HepG2 (cell line): ENCODE measurements around the gene KCNIP4. TPM values are rescaled to one million over a fixed set of nuclear protein-coding genes. Genes with fewer than 3 reads are reported as not detected.

ENCODE experiments used
- ATAC-seq: fragments of 200-7000 bp; cut with Tn5 transposase; 3 replicates; pipeline ENCODE4 v1.9.1; 2020; ENCODE audit warnings: mild to moderate bottlenecking, moderate library complexity
- BruUV-seq: library from RNA; stranded (reverse); fragments of 400-500 nt; replicated peaks from 2 replicates; lab custom pipeline; 2021; lab: Mats Ljungman, UMichigan
- CTCF ChIA-PET: fragments of 300-600 bp; formaldehyde crosslinking; extraction: SDS; loops from one replicate; lab custom pipeline; 2021; ENCODE audit warnings: low total read pairs, inconsistent platforms, low intra/inter-chr PET ratio; lab: Yijun Ruan, JAX
- POLR2A ChIA-PET: fragments of 350-600 bp; sonication (Branson Sonifier 250); formaldehyde crosslinking; loops from one replicate; lab custom pipeline; 2020; ENCODE audit warnings: antibody characterized with exemption, inconsistent platforms; lab: Yijun Ruan, JAX
- DNase-seq: peaks from one replicate; pipeline ENCODE4 v3.0.0-alpha.2; 2015; ENCODE audit warnings: low spot score
- FAIRE-seq: peaks from 3 replicates; lab custom pipeline; 2011; peaks lifted over from hg19 to GRCh38; lab: Jason Lieb, UNC
- H2AFZ ChIP-seq: one replicate; pipeline ENCODE4 v1.6.1; 2011; ENCODE audit warnings: low read length, inconsistent platforms
- H3K27ac ChIP-seq: fragments of 300-600 bp; 3 replicates; pipeline ENCODE4 v1.8.0; 2011; ENCODE audit warnings: mixed run types, mild to moderate bottlenecking, mixed read lengths, low read length, inconsistent platforms; ENCODE audit not compliant: insufficient read depth; ENCODE audit errors: extremely low read length
- H3K27me3 ChIP-seq, 2 experiments: fragments of 200-600 bp in 1 of 2; 2 replicates in 1 of 2; 3 replicates in 1 of 2; pipeline versions ENCODE4 v1.6.0 to v1.8.0; 2011; ENCODE audit warnings: low read length in 2 of 2, mild to moderate bottlenecking in 2 of 2, moderate library complexity in 2 of 2, inconsistent platforms in 1 of 2; ENCODE audit not compliant: insufficient read depth in 2 of 2, control insufficient read depth in 1 of 2
- H3K36me3 ChIP-seq, 2 experiments: fragments of 200-600 bp in 1 of 2; replicated peaks in 1 of 2; 2 replicates in 1 of 2; 3 replicates in 1 of 2; pipeline versions ENCODE4 v1.5.1 to v1.8.0; 2011; ENCODE audit warnings: low read length in 2 of 2, inconsistent platforms in 1 of 2; ENCODE audit not compliant: insufficient read depth in 2 of 2, control insufficient read depth in 1 of 2
- H3K4me1 ChIP-seq: 2 replicates; pipeline ENCODE4 v1.5.1; 2012; ENCODE audit warnings: low read length, inconsistent platforms; ENCODE audit not compliant: insufficient read depth
- H3K4me2 ChIP-seq: 2 replicates; pipeline ENCODE4 v1.6.0; 2011; ENCODE audit warnings: low read depth, low read length, inconsistent platforms
- H3K4me3 ChIP-seq, 3 experiments: fragments of 200-600 bp in 1 of 3; sonication (generic), shearing (Covaris generic) in 1 of 3; replicated peaks in 1 of 3; 2 replicates each; pipeline ENCODE4 v1.5.1; 2011 to 2016; ENCODE audit warnings: low read length in 3 of 3, inconsistent platforms in 2 of 3, low read depth in 2 of 3, mild to moderate bottlenecking in 2 of 3, control low read depth in 1 of 3, mixed read lengths in 1 of 3; ENCODE audit not compliant: insufficient read depth in 1 of 3
- H3K79me2 ChIP-seq: one replicate; pipeline ENCODE4 v1.6.1; 2011; ENCODE audit warnings: low read length, inconsistent platforms; ENCODE audit not compliant: insufficient read depth
- H3K9ac ChIP-seq: 2 replicates; pipeline ENCODE4 v1.6.0; 2011; ENCODE audit warnings: mild to moderate bottlenecking, low read depth, low read length, inconsistent platforms; ENCODE audit not compliant: insufficient read depth
- H3K9me3 ChIP-seq: 2 replicates; pipeline ENCODE4 v1.5.1; 2012; ENCODE audit warnings: mild to moderate bottlenecking, low read length
- H4K20me1 ChIP-seq: 2 replicates; pipeline ENCODE4 v1.6.0; 2011; ENCODE audit warnings: inconsistent platforms, mild to moderate bottlenecking, low read length, moderate library complexity; ENCODE audit not compliant: insufficient read depth
- AGO2 ChIP-seq: fragments of 200-400 bp; formaldehyde crosslinking; optimal IDR thresholded peaks from 2 replicates; pipeline ENCODE3; 2017; ENCODE audit warnings: mild to moderate bottlenecking, low read depth, low read length, moderate library complexity
- ATF5 ChIP-seq: sonication (generic); formaldehyde crosslinking; IDR thresholded peaks from 2 replicates; pipeline ENCODE4 v1.4.0; 2020; ENCODE audit warnings: mild to moderate bottlenecking, low read depth, missing genetic modification reagents
- ATM ChIP-seq: fragments of 450-650 bp; IDR thresholded peaks from 2 replicates; pipeline ENCODE4 v1.7.1; 2017; ENCODE audit warnings: mild to moderate bottlenecking, borderline replicate concordance
- BRCA1 ChIP-seq: sonication (generic); formaldehyde crosslinking; IDR thresholded peaks from 2 replicates; pipeline ENCODE4 v1.4.0; 2020; ENCODE audit warnings: missing genetic modification reagents
- CSRNP2 ChIP-seq: sonication (generic); formaldehyde crosslinking; conservative IDR thresholded peaks from 2 replicates; pipeline ENCODE4 v1.8.0; 2022; ENCODE audit warnings: low read depth, missing genetic modification reagents
- HOXA9 ChIP-seq: sonication (generic); formaldehyde crosslinking; IDR thresholded peaks from 2 replicates; pipeline ENCODE4 v1.8.1; 2022; ENCODE audit warnings: missing genetic modification reagents, mild to moderate bottlenecking, moderate library complexity, borderline replicate concordance
- NFIC ChIP-seq: IDR thresholded peaks from 2 replicates; pipeline ENCODE4 v1.6.1; 2012; ENCODE audit warnings: mild to moderate bottlenecking, low read length, inconsistent platforms
- NFKBIZ ChIP-seq: IDR thresholded peaks from 2 replicates; pipeline ENCODE4 v1.6.1; 2018; ENCODE audit warnings: missing genetic modification reagents, missing compliant biosample characterization
- POLR2G ChIP-seq: fragments of 200-400 bp; formaldehyde crosslinking; IDR thresholded peaks from 2 replicates; pipeline ENCODE4 v1.6.1; 2018; ENCODE audit warnings: mild to moderate bottlenecking, low read depth, low read length, moderate library complexity
- SIN3A ChIP-seq: IDR thresholded peaks from 2 replicates; pipeline ENCODE4 v1.6.1; 2011; ENCODE audit warnings: low read depth, mild to moderate bottlenecking, control low read depth, low read length, borderline replicate concordance
- SKIL ChIP-seq: sonication (generic); formaldehyde crosslinking; IDR thresholded peaks from 2 replicates; pipeline ENCODE4 v1.8.0; 2022; ENCODE audit warnings: missing genetic modification reagents, mild to moderate bottlenecking, moderate library complexity, borderline replicate concordance
- ZFP1 ChIP-seq: IDR thresholded peaks from 2 replicates; pipeline ENCODE4 v1.6.1; 2016
- ZNF24 ChIP-seq: fragments of 450-650 bp; IDR thresholded peaks from 2 replicates; pipeline ENCODE4 v1.6.1; 2017; ENCODE audit warnings: antibody characterized with exemption, mild to moderate bottlenecking
- ZNF720 ChIP-seq: sonication (generic); formaldehyde crosslinking; IDR thresholded peaks from 2 replicates; pipeline ENCODE4 v1.4.0; 2020; ENCODE audit warnings: missing genetic modification reagents
- ZNF746 ChIP-seq: sonication (generic); formaldehyde crosslinking; IDR thresholded peaks from 2 replicates; pipeline ENCODE4 v1.8.0; 2022; ENCODE audit warnings: mild to moderate bottlenecking, missing genetic modification reagents
- ZNF883 ChIP-seq: sonication (generic); formaldehyde crosslinking; IDR thresholded peaks from 2 replicates; pipeline ENCODE4 v1.5.1; 2020; ENCODE audit warnings: mild to moderate bottlenecking, missing genetic modification reagents; ENCODE audit errors: not compliant biosample characterization
- ZSCAN22 ChIP-seq: sonication (generic); formaldehyde crosslinking; IDR thresholded peaks from 2 replicates; pipeline ENCODE4 v1.4.0; 2020; ENCODE audit warnings: mild to moderate bottlenecking, missing genetic modification reagents
- WGBS: methylation state at CpG from one replicate; pipeline ENCODE4 v1.1.6; 2017; ENCODE audit warnings: low lambda C conversion rate; 5-methylcytosine and 5-hydroxymethylcytosine counted together
- in situ Hi-C: cut with HindIII; loops from 2 replicates; pipeline ENCODE4 v1.10.0; 2017; ENCODE audit warnings: low pct_unique_long_range_greater_than_20kb; ENCODE audit not compliant: extremely low pct_ligation_motif_present
- intact Hi-C: fragments of 100-400 bp; cut with micrococcal nuclease; formaldehyde crosslinking; loops from one replicate; pipeline ENCODE4 v1.10.0; 2022; ENCODE audit not compliant: unreplicated experiment
- polyA plus RNA-seq, 8 experiments: library from polyadenylated mRNA; depleted of rRNA in 3 of 8; stranded (reverse) in 7 of 8; unstranded in 1 of 8; fragments of >200 nt; fragmentation: Illumina TruSeq in 4 of 8; extraction: Trizol in 4 of 8; gene quantifications; 2 replicates each; pipeline versions ENCODE4 v1.2.1 to v1.2.3, GENCODE V29; 2011 to 2016; ENCODE audit warnings: low read depth in 4 of 8, missing spikeins in 1 of 8, mixed read lengths in 1 of 8; ENCODE audit not compliant: insufficient read depth in 1 of 8
- total RNA-seq, 5 experiments: library from RNA; depleted of rRNA; stranded (reverse); fragments of >200 nt; fragmentation: Illumina TruSeq; extraction: Trizol; gene quantifications; 2 replicates each; pipeline ENCODE4 v1.2.3, GENCODE V29; 2016; ENCODE audit warnings: low read depth in 1 of 5

Gene KCNIP4
- total and polyA plus RNA-seq, 2 of the 13 experiments (the other 11 are each of a cell fraction or from before 2014, with no cell fraction given): 0.09 TPM; not detected in 1

- H3K27me3 ChIP-seq: no peaks in the 10 kb centered on the region
- 14% methylated on average over 5 of the region's 31 CpGs for WGBS
- no peaks in the 10 kb centered on the region for H3K36me3 ChIP-seq
- H3K4me1 ChIP-seq: no peaks in the 10 kb centered on the region
- no peak for DNase-seq
- no peak overlapping the region for H3K9ac ChIP-seq
- in situ Hi-C loops: no loop called here
- no peak overlapping the region for H3K27ac ChIP-seq
- ChIA-PET CTCF (no interaction called here), POLR2A (no interaction called here)
- no peaks in the 10 kb centered on the region for H3K79me2 ChIP-seq
- TF ChIP-seq ZNF720 (CRISPR knock-in tag) (no peak), BRCA1 (CRISPR knock-in tag) (no peak), NFKBIZ (CRISPR knock-in tag) (no peak), ZFP1 (no peak), ATF5 (CRISPR knock-in tag) (no peak), ATM (no peak), AGO2 (no peak), SKIL (CRISPR knock-in tag) (no peak), HOXA9 (CRISPR knock-in tag) (no peak), SIN3A (no peak), ZNF24 (no peak), ZNF883 (no peak), ZSCAN22 (CRISPR knock-in tag) (no peak), CSRNP2 (CRISPR knock-in tag) (no peak), ZNF746 (CRISPR knock-in tag) (no peak), POLR2G (no peak), NFIC (no peak)
- no peak for FAIRE-seq
- BruUV-seq: no TSS peak
- peak; percentile 59 for ATAC-seq
- H3K4me2 ChIP-seq: no peak overlapping the region
- no peak overlapping the region for H3K4me3 ChIP-seq
- no peaks in the 10 kb centered on the region for H4K20me1 ChIP-seq
- intact Hi-C loops: no loop called here
- no peaks in the 10 kb centered on the region; the same call in 1 of the 2 replicates for H3K9me3 ChIP-seq
- H2AFZ ChIP-seq: no peak overlapping the region
Observed at GRCh38 chr4:20983763-20984575, 964.6 kb downstream of the KCNIP4 start.
